RCC 7860 (cell line): ENCODE data around the gene RASAL2.

Source experiments
- DNase-seq: peaks from one replicate; pipeline ENCODE4 v3.0.0-alpha.2; 2015; ENCODE audit warnings: low spot score
- FAIRE-seq: peaks from 2 replicates; lab custom pipeline; 2012; peaks lifted over from hg19 to GRCh38; lab: Jason Lieb, UNC

RASAL2 gene

GRCh38 chr1:178412400-178412770 is 318.5 kb downstream of the RASAL2 start:
- no peak for DNase-seq
- no peak for FAIRE-seq

DNA sequence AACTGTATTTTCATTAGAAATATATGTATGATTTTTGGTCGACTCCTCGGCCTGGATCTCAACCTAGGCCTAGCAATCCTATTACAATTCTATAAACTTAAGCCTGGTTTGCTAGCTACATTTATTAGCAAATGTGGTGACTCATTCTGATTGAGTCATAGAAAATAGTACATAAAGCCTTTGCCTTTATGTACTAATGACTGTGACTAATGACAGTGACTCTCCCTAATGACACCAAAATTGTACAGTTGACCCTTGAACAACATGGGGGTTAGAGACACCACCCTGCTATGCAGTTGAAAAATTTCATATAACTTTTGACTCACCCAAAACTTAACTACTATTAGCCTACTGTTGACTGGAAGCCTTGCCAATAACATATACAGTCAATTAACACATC is 324.0 kb downstream of the RASAL2 start:
- FAIRE-seq (peak; percentile 87), DNase-seq (peak; percentile 77)

GRCh38 chr1:178418284-178418955 is 324.5 kb downstream of the RASAL2 start:
- DNase-seq = no peak
- no peak for FAIRE-seq

DNA sequence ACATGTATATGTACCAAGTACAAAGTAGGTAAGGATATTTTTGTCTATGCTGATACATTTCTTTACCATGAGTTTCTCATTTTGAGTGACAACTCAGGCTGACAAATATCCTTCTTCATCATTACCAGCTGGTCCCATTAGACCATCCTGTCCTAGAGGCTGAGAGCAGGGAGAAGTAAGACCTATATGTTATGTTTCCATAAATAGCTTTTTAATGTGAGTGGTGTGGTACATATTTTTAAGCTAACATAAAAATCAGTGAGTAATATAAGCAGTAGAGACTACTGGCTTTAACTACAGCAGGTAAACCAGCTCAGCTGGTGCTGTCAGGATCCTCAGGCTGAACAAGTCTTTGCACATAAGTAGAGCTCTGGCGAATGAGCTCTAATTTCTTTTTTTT is 340.5 kb downstream of the RASAL2 start:
- FAIRE-seq (no peak), DNase-seq (no peak)

GRCh38 chr1:178434899-178435435 is 341.1 kb downstream of the RASAL2 start:
- FAIRE-seq (no peak), DNase-seq (no peak)

DNA sequence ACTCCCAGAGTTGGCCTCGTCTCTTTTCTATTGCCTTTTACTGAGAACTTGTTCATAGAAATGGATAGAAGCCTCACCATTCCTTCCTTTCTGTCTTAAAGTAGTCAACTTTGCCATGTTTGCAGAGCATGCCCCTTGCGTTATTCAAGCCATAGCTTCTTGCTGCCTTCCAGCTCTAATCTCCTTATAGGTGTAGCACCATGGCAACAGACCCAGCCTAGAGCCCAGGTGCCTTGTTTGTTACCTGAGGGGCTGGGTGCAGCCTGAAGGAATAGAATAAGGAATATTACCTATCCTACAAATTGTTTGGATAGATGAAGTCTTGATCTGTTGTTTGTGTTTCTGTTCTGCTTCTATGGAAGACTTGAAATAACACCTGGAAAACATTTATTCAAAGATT is 343.0 kb downstream of the RASAL2 start:
- no peak for DNase-seq
- no peak for FAIRE-seq

DNA sequence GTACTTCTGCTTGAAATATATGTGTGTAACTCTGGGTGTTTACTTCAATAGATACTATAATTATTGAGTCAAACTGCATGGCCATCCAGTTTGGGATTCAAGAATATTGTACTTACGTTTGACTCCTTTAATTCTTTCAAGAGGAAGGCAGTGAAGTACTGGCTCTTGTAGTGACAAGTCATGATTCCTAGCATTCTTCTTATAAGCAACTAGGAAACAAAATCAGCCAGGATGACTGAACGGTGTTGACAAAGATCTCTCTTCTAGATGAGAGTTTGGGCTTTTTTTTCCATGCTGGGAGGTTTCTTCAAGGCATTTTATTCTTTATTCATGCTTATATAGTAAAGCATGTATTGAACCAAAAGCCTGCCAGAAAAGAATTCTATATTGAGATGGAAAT is 344.5 kb downstream of the RASAL2 start:
- DNase-seq (no peak), FAIRE-seq (no peak)

DNA sequence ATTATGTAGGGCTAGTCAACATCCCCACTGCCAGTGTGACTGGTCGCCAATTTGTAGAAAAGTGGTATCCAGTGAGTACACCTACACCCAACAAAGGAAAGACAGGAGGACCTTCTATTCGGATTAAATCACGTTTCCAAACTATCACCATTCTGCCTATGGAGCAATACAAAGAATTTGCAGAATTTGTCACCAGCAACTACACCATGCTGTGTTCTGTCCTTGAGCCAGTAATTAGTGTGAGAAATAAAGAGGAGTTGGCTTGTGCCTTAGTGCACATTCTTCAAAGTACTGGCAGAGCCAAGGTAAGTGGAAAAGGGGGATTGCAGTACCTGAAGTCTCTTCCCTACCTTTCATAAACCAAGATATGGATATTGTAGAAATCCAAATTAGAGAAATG is 349.0 kb downstream of the RASAL2 start:
- DNase-seq = no peak
- no peak for FAIRE-seq

DNA sequence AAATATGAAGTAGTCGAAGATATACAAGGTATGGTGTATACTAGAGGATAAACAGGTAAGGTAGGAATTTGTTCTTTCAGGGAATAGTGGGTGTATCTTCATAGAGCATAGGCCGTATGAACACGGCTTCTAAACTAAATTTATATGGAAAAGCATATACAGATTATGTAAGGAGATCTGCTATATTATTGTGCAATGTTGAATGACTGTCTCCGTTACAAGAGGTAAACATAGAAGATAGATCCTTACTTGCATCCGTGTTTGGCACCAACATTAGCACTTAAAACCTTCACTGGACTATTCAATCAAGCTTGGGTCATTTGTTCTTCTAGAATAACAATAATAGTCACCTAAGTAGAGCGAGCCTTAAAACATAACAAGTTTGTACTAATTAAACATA is 357.0 kb downstream of the RASAL2 start:
- DNase-seq (no peak), FAIRE-seq (no peak)

GRCh38 chr1:178451529-178451928 is 357.6 kb downstream of the RASAL2 start:
- peak; percentile 22 for DNase-seq
- no peak for FAIRE-seq

DNA sequence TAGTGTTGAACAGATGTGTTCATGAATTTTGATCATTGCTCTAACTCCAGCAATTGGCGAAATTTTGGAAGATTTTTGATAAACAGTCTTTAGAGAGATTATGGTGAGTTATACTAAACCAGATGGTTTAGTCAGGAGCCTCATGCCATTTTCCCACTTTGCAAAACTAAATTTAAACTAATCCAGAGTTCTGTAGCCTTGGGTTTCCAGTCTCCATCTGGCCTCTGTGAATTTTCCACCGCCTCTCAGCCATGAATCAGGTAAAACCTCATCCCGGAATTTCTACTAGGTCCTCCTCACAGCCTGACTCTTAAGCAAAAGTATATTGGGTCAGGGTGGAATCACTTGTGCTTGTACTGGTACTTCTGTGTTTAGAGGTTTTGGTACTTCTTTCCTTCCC is 358.1 kb downstream of the RASAL2 start:
- DNase-seq = no peak
- FAIRE-seq = no peak

DNA sequence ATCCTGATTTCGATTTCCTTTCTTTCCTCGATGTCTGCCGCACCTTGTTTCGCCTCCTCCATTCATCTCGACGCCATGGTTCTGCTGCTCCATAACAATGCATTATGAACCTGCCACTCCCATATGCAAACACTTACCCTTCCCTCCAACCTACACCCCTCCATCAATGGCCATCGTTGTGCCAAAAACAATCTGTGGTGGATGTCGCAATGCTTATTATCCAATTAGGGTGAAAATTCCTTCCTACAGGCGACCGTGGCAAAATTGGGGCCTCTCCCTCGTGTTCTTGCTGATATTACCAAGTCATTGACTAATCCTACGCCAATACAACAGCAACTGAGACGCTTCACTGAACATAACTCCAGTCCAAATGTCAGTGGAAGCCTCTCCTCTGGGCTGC is 362.6 kb downstream of the RASAL2 start:
- no peak for DNase-seq
- no peak for FAIRE-seq

GRCh38 chr1:178457651-178458050 is 363.7 kb downstream of the RASAL2 start:
- DNase-seq (no peak), FAIRE-seq (no peak)

- FAIRE-seq = no peak
- no peak for DNase-seq
Observed at GRCh38 chr1:178458203-178458602, 364.3 kb downstream of the RASAL2 start.

DNA sequence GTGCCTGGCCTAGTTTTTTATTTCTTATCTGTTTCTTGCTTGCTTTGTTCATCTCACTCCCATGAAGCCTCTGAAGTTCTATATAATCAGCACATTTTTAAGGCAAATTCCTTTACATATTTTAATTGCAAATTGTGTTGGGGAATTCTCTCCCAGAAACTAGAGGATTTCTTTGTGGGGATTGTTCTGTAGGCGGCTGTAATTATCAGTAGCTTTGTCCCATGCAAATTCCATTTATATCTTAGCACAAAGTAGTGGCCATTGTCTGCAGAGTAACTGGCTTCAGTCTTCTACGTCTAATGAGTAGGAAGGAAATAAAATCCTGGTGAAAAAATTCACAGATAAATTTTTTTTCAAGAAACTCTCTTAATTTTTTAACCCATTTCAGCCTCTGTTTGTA is 367.2 kb downstream of the RASAL2 start:
- FAIRE-seq = no peak
- DNase-seq = no peak

- FAIRE-seq = no peak
- DNase-seq = no peak
Observed at GRCh38 chr1:178461701-178462100, 367.8 kb downstream of the RASAL2 start.

GRCh38 chr1:178464141-178464540 is 370.2 kb downstream of the RASAL2 start:
- no peak for FAIRE-seq

DNA sequence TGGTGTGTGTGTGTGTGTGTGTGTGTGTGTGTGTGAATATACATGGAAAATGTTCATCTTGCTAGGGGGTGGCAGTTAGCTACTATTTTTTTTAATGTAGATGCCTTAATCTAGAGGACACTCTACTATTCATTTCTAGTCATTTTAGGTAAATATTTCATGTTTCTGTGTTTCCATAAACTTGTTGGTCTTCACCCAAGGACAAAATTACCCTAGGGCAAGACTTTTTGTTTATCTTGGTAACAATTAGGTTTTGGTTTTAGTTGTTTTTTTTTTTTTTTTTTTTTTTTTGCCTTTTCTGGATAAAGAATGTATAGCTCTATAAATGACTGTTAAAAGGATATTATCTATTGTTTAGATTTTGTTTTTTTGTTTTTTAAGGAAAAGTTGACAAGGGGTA is 370.7 kb downstream of the RASAL2 start:
- FAIRE-seq (no peak), DNase-seq (no peak)

More at GRCh38 chr1:178464141-178464540, 370.2 kb downstream of the RASAL2 start:
- DNase-seq = no peak

DNA sequence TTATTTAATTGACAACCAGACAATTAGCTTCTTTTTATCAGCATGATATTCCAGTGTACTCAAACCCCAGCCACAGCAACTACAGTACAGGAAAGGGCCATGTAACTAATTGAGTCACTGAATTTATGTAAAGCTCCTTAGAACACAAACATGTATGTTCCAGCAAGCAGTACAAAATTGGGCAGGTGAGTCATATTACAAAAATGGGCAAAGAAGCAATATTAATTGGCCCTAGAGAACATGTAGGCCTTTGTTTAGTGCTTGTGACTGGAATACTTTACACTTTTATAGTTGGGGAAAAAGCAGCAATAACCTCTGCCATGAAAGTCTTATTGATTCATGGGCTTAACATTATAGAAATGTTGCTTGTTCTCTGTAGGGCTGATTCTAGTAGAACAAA is 371.1 kb downstream of the RASAL2 start:
- no peak for DNase-seq
- FAIRE-seq = no peak

GRCh38 chr1:178467837-178468236 is 373.9 kb downstream of the RASAL2 start:
- FAIRE-seq = no peak
- no peak for DNase-seq

DNA sequence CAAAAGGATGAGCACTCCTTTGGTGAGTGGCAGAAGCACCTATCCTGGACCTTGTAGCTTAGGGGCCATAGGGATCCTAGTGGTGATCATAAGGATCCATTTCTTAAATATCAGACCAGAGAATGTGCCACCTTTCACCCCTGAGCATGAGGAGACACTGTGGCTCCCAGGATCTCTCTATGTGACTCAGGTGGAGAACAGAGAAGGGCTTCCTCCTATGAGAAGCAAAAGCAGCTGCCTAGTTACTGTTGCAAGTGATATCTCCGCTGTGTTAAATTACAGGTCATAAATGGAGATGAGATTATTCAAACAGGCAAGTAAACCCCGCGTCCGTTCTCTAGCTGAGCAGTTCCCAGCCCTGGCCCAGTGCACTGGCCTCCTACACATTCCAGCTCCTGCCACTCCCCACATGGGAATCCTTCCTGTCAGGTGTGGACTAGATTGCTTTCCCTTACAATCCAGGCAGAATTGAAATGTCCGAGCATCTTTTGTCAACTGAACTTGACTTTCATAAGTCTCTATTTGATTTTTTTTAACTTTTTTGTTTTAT is 376.6 kb downstream of the RASAL2 start:
- DNase-seq (no peak), FAIRE-seq (no peak)

DNA sequence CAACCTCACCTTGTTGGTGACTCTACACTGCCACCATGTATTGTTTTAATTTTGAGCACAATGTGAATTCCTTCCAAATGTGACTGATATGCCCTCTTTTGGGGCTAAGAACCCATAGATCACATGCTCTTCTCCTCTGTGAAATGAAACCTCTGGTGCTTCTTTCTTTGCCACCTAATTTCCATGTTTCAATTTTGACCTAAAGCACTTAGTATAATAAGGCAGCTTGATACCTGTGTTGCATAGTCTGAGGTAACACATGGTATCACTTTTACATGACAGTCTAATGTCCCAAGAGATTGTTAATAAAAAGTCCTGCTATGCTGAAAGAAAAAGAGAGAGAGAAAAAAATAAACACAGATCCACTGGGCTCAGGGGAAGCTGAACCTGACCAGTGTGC is 378.6 kb downstream of the RASAL2 start:
- FAIRE-seq (no peak), DNase-seq (no peak)

GRCh38 chr1:178477373-178477772 is 383.5 kb downstream of the RASAL2 start:
- DNase-seq (no peak), FAIRE-seq (no peak)
